GM18498 (cell line): ENCODE data around the gene DEAF1.
"Not testable (repeated sequence)": the region's sequence is repeated elsewhere in the genome, so short reads cannot be mapped to it uniquely, and the experiment has no call there.

ENCODE experiments used
- ATAC-seq: cut with Tn5 transposase; IDR thresholded peaks from one replicate; pipeline ENCODE4 v1.9.1; 2021; ENCODE audit warnings: mild to moderate bottlenecking, moderate library complexity; ENCODE audit not compliant: unreplicated experiment

The DEAF1 gene, protein sequence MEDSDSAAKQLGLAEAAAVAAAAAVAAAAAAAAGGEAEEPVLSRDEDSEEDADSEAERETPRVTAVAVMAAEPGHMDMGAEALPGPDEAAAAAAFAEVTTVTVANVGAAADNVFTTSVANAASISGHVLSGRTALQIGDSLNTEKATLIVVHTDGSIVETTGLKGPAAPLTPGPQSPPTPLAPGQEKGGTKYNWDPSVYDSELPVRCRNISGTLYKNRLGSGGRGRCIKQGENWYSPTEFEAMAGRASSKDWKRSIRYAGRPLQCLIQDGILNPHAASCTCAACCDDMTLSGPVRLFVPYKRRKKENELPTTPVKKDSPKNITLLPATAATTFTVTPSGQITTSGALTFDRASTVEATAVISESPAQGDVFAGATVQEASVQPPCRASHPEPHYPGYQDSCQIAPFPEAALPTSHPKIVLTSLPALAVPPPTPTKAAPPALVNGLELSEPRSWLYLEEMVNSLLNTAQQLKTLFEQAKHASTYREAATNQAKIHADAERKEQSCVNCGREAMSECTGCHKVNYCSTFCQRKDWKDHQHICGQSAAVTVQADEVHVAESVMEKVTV

DNA sequence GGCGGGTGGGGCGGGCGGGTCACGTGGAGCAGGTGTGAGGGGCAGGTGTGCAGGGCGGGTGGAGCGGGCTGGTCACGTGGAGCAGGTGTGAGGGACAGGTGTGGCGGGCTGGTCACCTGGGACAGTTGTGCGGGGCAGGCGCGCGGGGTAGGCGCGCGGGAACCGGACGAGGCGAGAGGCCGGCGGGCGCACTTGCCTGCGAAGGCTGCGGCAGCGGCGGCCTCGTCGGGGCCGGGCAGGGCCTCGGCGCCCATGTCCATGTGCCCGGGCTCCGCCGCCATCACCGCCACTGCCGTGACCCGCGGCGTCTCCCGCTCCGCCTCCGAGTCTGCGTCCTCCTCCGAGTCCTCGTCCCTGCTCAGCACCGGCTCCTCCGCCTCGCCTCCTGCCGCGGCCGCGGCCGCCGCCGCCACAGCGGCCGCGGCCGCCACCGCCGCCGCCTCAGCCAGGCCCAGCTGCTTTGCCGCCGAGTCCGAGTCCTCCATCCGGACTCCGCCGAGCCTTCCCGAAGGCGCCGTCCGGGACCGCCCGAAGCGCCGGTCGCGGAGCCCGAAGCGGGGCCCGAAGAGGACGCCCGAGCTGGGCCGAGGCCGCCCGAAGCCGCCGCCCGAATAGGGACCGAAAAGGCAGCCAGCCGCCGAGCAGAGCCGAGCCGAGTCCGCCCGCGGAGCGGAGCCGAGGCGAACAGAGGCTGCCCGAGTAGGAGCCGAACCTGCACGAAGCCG lies at the start of gene DEAF1:
TSS of gene DEAF1 (minus strand) at position 660 of the 725 bp plus-strand sequence. CDS start at position 485, 175 bp downstream.
- ATAC-seq, result peak; percentile 79

DNA sequence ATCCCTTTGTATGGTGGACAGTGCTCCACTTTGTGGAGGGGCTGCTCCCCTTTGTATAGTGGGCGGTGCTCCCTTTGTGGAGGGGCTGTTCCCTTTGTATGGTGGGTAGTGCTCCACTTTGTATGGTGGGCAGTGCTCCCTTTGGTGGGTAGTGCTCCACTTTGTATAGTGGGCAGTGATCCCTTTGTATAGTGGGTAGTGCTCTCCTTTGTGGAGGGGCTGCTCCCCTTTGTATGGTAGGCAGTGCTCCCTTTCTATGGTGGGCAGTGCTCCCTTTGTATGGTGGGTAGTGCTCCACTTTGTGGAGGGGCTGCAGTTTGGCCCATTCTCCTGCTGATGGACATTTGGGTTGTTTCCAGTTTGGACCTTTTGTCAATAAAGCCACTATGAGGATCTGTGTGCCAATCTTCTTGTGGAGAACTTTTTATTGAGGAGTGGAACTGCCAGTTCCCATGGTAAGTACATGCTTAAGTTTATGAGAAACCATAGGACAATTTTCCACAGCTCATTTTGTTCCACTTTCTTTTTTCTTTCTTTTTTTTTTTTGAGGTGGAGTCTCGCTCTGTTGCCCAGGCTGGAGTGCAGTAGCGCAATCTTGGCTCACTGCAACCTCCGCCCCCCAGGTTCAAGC lies 47.7 kb upstream of the DEAF1 start:
- ATAC-seq, result no peak

GRCh38 chr11:742156-742546 lies 47.1 kb upstream of the DEAF1 start:
- ATAC-seq, result no peak

GRCh38 chr11:737899-738298 lies 42.9 kb upstream of the DEAF1 start:
- not testable (repeated sequence) for ATAC-seq

DNA sequence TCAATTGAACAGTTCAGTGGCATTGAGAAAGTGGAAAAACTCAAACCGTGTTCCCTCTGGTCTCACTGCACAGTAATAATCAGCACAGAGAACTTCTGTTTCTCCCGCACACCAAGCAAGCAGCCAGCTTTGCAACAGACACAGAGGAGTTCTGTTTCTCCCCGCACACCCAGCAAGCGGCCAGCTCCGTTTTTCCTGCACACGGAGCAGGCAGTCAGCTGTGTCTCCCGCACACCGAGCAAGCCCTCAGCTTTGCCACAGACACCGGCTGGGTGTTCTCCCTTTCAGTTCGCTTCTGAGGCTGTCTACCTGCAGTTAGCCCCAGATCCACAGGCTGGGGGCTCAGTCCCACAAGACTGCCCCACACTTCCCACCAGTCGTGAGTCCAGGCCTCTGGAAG lies 42.3 kb upstream of the DEAF1 start:
- ATAC-seq, result no peak

- ATAC-seq, result not testable (repeated sequence)
These were observed 39.5 kb upstream of the DEAF1 start for GRCh38 chr11:734541-734940.

DNA sequence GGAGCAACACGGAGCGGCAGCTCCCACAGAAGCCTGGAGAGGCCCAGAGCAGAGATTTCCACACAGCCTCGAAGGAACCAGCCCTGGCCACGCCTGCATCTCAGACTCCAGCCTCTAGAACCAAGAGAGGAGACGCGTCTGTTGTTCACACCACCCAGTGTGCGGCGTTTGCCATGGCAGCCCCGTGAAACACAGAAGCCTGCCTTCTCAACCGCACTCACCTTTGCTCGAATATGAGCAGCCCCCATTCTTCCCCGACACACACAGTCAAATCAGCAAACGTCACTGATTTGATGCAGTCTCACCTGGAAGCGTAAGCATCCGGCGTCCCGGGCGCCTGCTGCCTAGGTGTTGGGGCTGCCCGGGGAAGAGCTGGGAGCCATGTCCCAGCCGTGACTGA lies 38.0 kb upstream of the DEAF1 start:
- ATAC-seq, result no peak

DNA sequence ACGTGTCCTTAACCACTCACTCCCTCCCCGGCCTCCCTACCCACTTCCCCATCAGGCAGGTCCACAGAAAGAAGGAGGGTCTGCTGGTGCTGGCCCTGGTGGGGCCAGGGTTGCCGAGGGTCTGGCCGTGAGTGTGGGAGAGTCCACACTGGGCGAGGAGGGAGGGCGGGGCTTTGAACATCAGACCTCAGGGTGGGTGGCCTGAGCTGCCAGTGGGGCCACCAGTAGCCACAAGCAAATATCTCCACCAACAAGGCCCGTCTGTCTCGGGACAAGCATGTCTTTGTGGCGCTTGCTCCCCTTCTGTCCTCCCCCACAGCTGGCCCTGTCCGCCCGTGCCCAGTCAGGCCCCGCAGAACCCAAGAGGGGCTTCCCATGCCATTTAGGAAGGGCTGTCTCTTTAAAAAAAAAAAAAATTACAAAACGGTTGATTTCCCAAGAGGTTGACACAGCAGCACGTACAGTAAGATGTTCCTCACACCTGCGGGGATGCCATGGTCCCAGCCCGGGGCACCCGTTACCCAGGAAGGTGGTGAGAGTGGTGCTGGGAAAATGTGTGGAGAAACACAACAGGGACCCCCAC lies 34.6 kb upstream of the DEAF1 start:
- no peak for ATAC-seq

GRCh38 chr11:728901-729491 lies 34.0 kb upstream of the DEAF1 start:
- no peak for ATAC-seq

DNA sequence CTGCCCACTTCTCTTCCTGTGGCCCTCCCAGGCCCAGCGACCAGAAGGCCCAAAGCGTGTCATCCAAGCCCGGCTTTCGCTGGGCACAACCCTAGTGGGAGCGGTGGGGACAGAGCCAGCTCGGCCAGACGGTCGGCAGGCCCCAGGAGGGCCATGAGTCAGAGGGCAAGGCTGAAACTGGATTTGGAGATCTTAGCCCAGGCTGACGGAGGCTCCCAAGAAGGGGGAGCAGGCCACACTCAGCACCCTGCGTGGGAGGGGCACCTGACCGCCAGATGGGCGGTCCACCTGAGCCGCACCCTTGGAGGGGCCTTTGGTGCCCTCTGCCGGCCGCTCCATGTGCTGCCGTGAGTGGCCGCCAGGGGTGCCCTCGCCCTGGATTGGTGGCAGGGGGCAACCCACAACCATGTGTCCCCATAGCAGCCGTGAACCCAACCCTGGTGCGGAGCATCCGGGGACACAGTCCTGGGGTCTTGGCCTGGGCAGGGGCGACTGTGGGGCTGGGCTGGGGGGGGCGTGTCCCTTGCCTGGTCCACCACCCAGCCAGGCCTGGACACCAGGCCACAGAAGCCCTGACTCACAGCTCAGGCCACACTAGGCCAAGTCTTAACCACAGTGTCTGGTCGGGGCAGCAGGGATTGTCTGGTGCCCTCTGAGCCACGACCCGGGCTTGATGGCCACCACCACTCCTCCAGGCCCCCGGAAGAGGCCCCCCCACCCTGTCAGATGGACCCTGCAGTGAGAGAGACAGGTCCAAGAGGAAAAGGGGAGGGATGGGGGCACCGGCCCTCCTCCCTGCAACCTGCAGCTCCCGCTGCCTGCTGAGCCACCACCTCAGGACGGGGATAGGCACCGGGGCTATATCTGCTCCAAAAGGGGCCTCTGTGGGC lies 33.1 kb upstream of the DEAF1 start:
- ATAC-seq, result no peak

DNA sequence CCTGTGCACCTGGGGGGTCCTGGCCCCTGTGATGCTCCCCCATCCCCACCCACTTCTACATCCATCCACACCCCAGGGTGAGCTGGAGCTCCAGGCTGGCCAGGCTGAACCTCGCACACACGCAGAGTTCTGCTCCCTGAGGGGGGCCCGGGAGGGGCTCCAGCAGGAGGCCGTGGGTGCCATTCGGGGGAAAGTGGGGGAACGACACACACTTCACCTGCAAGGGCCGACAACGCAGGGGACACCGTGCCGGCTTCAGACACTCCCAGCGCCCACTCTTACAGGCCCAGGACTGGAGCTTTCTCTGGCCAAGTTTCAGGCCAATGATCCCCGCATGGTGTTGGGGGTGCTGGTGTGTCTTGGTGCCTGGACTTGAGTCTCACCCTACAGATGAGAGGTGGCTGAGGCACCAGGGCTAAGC lies 32.3 kb upstream of the DEAF1 start:
- no peak for ATAC-seq

- ATAC-seq, result no peak
These were observed 31.5 kb upstream of the DEAF1 start for GRCh38 chr11:726278-727220.

DNA sequence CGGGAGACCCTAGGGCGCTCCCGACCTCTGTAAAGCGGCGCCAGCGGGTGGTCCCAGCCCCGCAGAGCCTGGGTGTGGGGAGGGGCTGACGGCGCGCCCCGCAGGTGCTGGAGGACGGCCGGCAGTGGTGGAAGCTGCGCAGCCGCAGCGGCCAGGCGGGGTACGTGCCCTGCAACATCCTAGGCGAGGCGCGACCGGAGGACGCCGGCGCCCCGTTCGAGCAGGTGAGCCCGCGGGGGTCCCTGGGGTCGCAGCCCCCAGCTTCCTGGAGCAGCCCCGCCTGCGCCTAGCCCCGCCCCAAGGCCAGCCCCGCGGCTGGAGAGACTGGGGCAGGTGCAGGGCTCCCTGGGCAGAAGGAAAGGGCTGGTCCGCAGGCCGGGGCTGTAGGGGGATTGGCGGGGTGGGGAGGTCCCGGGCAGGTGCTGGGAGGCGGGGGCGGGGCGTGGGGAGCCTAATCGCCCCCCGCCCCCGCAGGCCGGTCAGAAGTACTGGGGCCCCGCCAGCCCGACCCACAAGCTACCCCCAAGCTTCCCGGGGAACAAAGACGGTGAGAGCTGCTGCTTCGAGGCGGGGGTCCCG lies 30.7 kb upstream of the DEAF1 start:
- ATAC-seq, result no peak

GRCh38 chr11:724778-725386 lies 29.9 kb upstream of the DEAF1 start:
- no peak for ATAC-seq

GRCh38 chr11:724049-724777 lies 29.2 kb upstream of the DEAF1 start:
- ATAC-seq, result no peak

DNA sequence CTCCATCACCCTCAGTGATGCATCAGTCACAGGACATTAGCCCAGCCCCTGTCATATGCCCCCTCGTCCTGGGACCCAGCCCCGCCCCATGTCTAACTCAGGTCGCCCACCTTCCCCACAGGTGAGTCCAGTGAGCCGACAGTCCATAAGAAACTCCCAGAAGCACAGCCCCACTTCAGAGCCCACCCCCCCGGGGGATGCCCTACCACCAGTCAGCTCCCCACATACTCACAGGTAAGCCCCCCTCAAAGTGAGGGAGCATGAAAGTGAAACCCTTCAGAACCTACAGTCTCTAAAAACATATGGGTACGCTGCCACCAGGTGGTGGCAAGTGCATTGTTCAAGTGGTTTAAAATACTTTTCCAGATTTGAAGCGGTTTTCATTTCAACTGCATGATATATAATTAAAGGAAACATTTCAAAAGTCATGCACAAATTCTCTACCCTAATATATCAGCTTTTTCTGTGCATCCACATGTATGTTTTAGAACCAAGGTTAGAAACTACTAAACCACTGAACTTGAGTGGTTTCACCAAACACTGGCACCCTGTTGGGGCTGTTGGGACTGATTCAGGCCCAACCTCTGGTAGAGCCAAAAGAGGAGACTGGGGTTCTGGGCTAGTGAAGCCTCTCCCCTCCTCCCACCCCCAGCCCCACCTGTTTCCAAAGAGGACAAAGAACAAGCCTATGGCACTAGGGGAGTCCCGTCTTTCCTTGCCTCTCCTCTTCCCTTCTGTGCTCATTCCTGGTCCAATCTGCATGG lies 28.3 kb upstream of the DEAF1 start:
- no peak for ATAC-seq
